ENCODE data around the gene ATP5F1B. TPM values are rescaled to one million over a fixed set of nuclear protein-coding genes. Genes with fewer than 3 reads are reported as not detected.

ATP5F1B gene
- total and polyA plus RNA-seq, 2 of the 8 experiments (the other 6 are each of a cell fraction or from before 2014, with no cell fraction given), result 900 to 1,522 TPM

DNA sequence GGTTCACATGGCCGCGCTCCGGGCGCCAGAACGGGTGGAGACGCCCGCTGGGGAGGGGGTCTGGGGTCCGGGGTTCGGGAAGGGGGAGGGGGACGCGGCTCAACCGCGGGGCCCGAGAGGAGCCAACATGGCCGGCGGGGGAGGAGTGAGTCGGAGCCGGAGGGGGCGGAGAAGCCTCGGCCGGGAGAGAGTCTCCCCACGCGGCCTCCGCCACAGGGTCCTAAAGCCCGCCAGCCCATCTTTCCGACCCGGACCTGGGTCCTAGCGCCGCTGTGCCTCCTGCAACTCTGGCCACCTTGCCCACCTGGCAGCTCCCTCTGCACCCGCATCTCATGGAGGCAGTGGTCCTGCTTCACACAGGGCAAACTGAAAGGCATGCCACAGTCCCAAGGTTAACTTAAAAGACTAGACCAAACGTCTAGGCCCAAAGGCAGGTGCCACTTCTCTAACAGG is 15.6 kb downstream of the ATP5F1B start, which contains the start of gene BAZ2A (continued):
- TF ChIP-seq, protein P1, sequence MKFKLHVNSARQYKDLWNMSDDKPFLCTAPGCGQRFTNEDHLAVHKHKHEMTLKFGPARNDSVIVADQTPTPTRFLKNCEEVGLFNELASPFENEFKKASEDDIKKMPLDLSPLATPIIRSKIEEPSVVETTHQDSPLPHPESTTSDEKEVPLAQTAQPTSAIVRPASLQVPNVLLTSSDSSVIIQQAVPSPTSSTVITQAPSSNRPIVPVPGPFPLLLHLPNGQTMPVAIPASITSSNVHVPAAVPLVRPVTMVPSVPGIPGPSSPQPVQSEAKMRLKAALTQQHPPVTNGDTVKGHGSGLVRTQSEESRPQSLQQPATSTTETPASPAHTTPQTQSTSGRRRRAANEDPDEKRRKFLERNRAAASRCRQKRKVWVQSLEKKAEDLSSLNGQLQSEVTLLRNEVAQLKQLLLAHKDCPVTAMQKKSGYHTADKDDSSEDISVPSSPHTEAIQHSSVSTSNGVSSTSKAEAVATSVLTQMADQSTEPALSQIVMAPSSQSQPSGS (IDR thresholded peaks at IDR 0.05; ENCODE audit: low read length), result peak; percentile 60; the same call in 1 of the 2 replicates
- TF ChIP-seq SRF (IDR thresholded peaks at IDR 0.05; ENCODE audit: low read depth, low read length) (no peak), SIX5 (IDR thresholded peaks at IDR 0.05; ENCODE audit: low read depth, low read length) (no peak), KDM4A (IDR thresholded peaks at IDR 0.05; ENCODE audit: low read depth, low read length, severe bottlenecking) (no peak), RAD21 (IDR thresholded peaks at IDR 0.05 in 1 of 2, conservative IDR thresholded peaks at IDR 0.05 in 1 of 2; ENCODE audit: low read depth in 2 of 2, low read length in 2 of 2) (no peak), BCL11A (IDR thresholded peaks at IDR 0.05; ENCODE audit: low read depth in 2 of 2, low read length in 2 of 2) (no peak), POLR2A (IDR thresholded peaks at IDR 0.05; ENCODE audit: control extremely low read depth in 1 of 2, low read depth in 2 of 2, low read length in 2 of 2) (no peak), SAP30 (IDR thresholded peaks at IDR 0.05; ENCODE audit: insufficient read depth, insufficient replicate concordance, low read length) (no peak), EGR1 (IDR thresholded peaks at IDR 0.05; ENCODE audit: borderline replicate concordance, low read depth, low read length) (peak; percentile 99), BRCA1 (IDR thresholded peaks at IDR 0.05; ENCODE audit: low read depth, low read length) (no peak), MAFK (IDR thresholded peaks at IDR 0.05; ENCODE audit: low read depth, low read length) (no peak; the same call in 1 of the 2 replicates), BACH1 (IDR thresholded peaks at IDR 0.05; ENCODE audit: low read length) (peak; percentile 78), EZH2 (IDR thresholded peaks at IDR 0.05; ENCODE audit: low read depth, low read length, severe bottlenecking) (no peak), ZNF274 (IDR thresholded peaks at IDR 0.05; ENCODE audit: borderline replicate concordance, extremely low read depth, low read length) (no peak), TEAD4 (IDR thresholded peaks at IDR 0.05; ENCODE audit: low read depth, low read length) (no peak), NRF1 (IDR thresholded peaks at IDR 0.05; ENCODE audit: low read depth, low read length) (no peak), SP1 (IDR thresholded peaks at IDR 0.05; ENCODE audit: low read depth, low read length) (peak; percentile 95), SUZ12 (IDR thresholded peaks at IDR 0.05; ENCODE audit: low read length) (peak; percentile 33; the same call in 1 of the 2 replicates), CHD1 (IDR thresholded peaks at IDR 0.05; ENCODE audit: low read depth, low read length) (no peak), JUN (IDR thresholded peaks at IDR 0.05; ENCODE audit: low read depth, low read length) (no peak), SIN3A (conservative IDR thresholded peaks at IDR 0.05 in 1 of 2, IDR thresholded peaks at IDR 0.05 in 1 of 2; ENCODE audit: low read depth in 1 of 2, low read length in 2 of 2) (peak; percentile 91 to 97; a peak in 3 of 4 replicates)
- TF ChIP-seq, protein P2, sequence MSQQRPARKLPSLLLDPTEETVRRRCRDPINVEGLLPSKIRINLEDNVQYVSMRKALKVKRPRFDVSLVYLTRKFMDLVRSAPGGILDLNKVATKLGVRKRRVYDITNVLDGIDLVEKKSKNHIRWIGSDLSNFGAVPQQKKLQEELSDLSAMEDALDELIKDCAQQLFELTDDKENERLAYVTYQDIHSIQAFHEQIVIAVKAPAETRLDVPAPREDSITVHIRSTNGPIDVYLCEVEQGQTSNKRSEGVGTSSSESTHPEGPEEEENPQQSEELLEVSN (IDR thresholded peaks at IDR 0.05), result no peak
- TF ChIP-seq, protein P3, sequence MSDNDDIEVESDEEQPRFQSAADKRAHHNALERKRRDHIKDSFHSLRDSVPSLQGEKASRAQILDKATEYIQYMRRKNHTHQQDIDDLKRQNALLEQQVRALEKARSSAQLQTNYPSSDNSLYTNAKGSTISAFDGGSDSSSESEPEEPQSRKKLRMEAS (IDR thresholded peaks at IDR 0.05), result peak; percentile 89
